Trophoblast cell (in vitro differentiated cells and primary cell): ENCODE results near the gene KRTAP10-2.

Experiments used
- DNase-seq, 2 donors: peaks; one replicate each; pipeline ENCODE4 v3.0.0-alpha.2; 2016
- H2AFZ ChIP-seq: 2 replicates; pipeline ENCODE4 v1.6.1; 2013; ENCODE audit warnings: low read length, moderate library complexity, mild to moderate bottlenecking; ENCODE audit not compliant: insufficient read depth, poor library complexity
- H2AK5ac ChIP-seq: 2 replicates; pipeline ENCODE4 v1.6.1; 2013; ENCODE audit warnings: mild to moderate bottlenecking, low read length
- H2BK120ac ChIP-seq: 2 replicates; pipeline ENCODE4 v1.6.1; 2013; ENCODE audit warnings: low read length, mild to moderate bottlenecking, moderate library complexity; ENCODE audit not compliant: insufficient read depth, poor library complexity
- H2BK12ac ChIP-seq: 2 replicates; pipeline ENCODE4 v1.6.1; 2013; ENCODE audit warnings: mild to moderate bottlenecking, low read length, moderate library complexity
- H2BK5ac ChIP-seq: 2 replicates; pipeline ENCODE4 v1.6.1; 2013; ENCODE audit warnings: low read length, low read depth, moderate library complexity, mild to moderate bottlenecking; ENCODE audit not compliant: poor library complexity
- H3K14ac ChIP-seq: 2 replicates; pipeline ENCODE4 v1.6.1; 2013; ENCODE audit warnings: mild to moderate bottlenecking, low read length
- H3K18ac ChIP-seq: 2 replicates; pipeline ENCODE4 v1.6.1; 2013; ENCODE audit warnings: mild to moderate bottlenecking, low read length
- H3K23ac ChIP-seq: 2 replicates; pipeline ENCODE4 v1.6.1; 2013; ENCODE audit warnings: low read length
- H3K27ac ChIP-seq: 2 replicates; pipeline ENCODE4 v1.5.1; 2013; ENCODE audit warnings: low read depth, mild to moderate bottlenecking, inconsistent platforms, low read length, moderate library complexity
- H3K27me3 ChIP-seq: 2 replicates; pipeline ENCODE4 v1.6.1; 2013; ENCODE audit warnings: inconsistent platforms, mild to moderate bottlenecking, low read length, moderate library complexity; ENCODE audit not compliant: insufficient read depth
- H3K36me3 ChIP-seq, 2 experiments: 1 replicate in 1 of 2; 2 replicates in 1 of 2; pipeline ENCODE4 v1.6.1; 2013; ENCODE audit warnings: low read length in 2 of 2, mild to moderate bottlenecking in 2 of 2, moderate library complexity in 1 of 2; ENCODE audit not compliant: insufficient read depth in 2 of 2, control insufficient read depth in 1 of 2
- H3K4ac ChIP-seq: 2 replicates; pipeline ENCODE4 v1.6.1; 2013; ENCODE audit warnings: low read depth, mild to moderate bottlenecking, low read length, moderate library complexity
- H3K4me1 ChIP-seq, 2 experiments: 1 replicate in 1 of 2; 2 replicates in 1 of 2; pipeline ENCODE4 v1.6.1; 2013; ENCODE audit warnings: low read length in 2 of 2, mild to moderate bottlenecking in 2 of 2, moderate library complexity in 1 of 2; ENCODE audit not compliant: insufficient read depth in 2 of 2, control insufficient read depth in 1 of 2
- H3K4me2 ChIP-seq: 2 replicates; pipeline ENCODE4 v1.6.1; 2013; ENCODE audit warnings: inconsistent platforms, mild to moderate bottlenecking, low read length, moderate library complexity
- H3K4me3 ChIP-seq: 2 replicates; pipeline ENCODE4 v1.5.1; 2013; ENCODE audit warnings: mild to moderate bottlenecking, low read depth, low read length, inconsistent platforms
- H3K79me1 ChIP-seq: one replicate; pipeline ENCODE4 v1.6.1; 2013; ENCODE audit warnings: low read length
- H3K79me2 ChIP-seq: 2 replicates; pipeline ENCODE4 v1.6.1; 2013; ENCODE audit warnings: low read length, mild to moderate bottlenecking; ENCODE audit not compliant: control insufficient read depth, insufficient read depth, poor library complexity
- H3K9ac ChIP-seq: 2 replicates; pipeline ENCODE4 v1.6.1; 2013; ENCODE audit warnings: mild to moderate bottlenecking, low read length
- H3K9me3 ChIP-seq: 2 replicates; pipeline ENCODE4 v1.6.1; 2013; ENCODE audit warnings: low read depth, mild to moderate bottlenecking, control low read depth, inconsistent platforms, low read length; ENCODE audit not compliant: insufficient read depth
- H4K12ac ChIP-seq: 2 replicates; pipeline ENCODE4 v1.6.1; 2013; ENCODE audit warnings: low read depth, mild to moderate bottlenecking, low read length, moderate library complexity
- H4K8ac ChIP-seq: 2 replicates; pipeline ENCODE4 v1.6.1; 2013; ENCODE audit warnings: low read depth, mild to moderate bottlenecking, low read length, moderate library complexity
- H4K91ac ChIP-seq: one replicate; pipeline ENCODE4 v1.6.1; 2013; ENCODE audit warnings: low read depth, mild to moderate bottlenecking, low read length, moderate library complexity
- WGBS: extraction: QIAGEN DNeasy Blood & Tissue Kit; methylation state at CpG from one replicate; pipeline ENCODE4 v1.1.7; 2013; ENCODE audit warnings: missing lambda C conversion rate; ENCODE audit not compliant: insufficient read length, insufficient coverage; ENCODE audit errors: extremely low coverage; 5-methylcytosine and 5-hydroxymethylcytosine counted together

Gene KRTAP10-2

GRCh38 chr21:44572959-44573583 lies 21.8 kb upstream of the KRTAP10-2 start:
- Histone ChIP-seq H3K18ac (no peak overlapping the region), H4K8ac (no peak overlapping the region), H2BK120ac (no peak overlapping the region), H3K27me3 (no peaks in the 10 kb centered on the region), H3K36me3 (no peaks in the 10 kb centered on the region), H4K91ac (no peak overlapping the region), H3K9ac (no peak overlapping the region), H3K79me1 (no peaks in the 10 kb centered on the region), H2BK5ac (no peak overlapping the region), H3K4me3 (no peak overlapping the region), H3K9me3 (peaks cover 17% of the 10 kb centered on the region), H2AFZ (no peak overlapping the region), H2BK12ac (no peak overlapping the region), H3K4me1 (no peaks in the 10 kb centered on the region), H3K79me2 (no peaks in the 10 kb centered on the region), H3K27ac (no peak overlapping the region), H3K14ac (no peak overlapping the region), H3K4ac (no peak overlapping the region), H4K12ac (no peak overlapping the region), H3K4me2 (no peak overlapping the region), H3K23ac (no peak overlapping the region), H2AK5ac (no peak overlapping the region)
- no CpG with 5 or more reads among the region's 15 CpGs for WGBS
- no peak for DNase-seq

DNA sequence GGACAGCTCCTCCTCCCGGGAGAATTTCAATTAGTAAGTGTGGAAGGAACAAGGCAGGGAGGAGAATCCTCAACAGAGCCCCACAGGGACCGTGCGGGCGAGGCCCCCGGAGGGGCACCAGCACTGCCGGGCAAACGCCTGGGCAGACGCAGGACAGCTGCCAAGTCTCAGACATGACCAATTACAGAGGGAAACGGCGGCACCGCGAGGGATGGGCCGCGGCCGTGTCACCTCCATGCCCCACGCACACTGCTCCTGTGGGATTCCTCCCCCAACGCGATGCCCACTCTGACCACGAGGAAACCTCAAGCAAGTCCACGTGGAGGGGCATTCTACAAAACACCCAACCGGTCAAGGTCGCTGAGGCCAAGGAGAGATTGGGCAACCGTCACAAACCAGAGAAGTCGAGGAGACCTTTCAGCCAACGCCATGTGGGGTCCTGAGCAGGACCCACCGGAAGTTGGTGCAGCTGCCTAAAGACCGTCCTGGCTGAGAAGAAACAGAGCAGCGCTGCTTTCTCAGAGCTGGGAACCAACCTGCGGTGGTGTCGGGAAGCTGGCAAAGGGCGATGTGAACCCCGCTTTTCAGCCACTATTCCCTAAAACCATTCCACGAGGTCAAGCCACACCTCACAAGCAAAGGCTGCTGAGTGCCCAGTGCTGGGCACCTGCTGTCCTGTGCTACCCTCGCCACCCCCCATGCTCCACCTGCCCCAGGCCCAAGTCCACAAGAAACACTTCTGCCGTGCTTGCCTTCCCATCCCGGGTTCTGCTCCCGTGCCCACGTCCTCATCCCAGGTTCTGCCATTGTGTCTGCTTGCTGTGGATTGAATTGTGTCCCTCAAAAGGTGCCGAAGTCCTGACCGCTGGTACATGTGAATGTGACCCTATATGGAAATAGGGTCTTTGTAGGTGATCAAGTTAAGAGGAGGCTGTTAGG lies 20.8 kb upstream of the KRTAP10-2 start:
- no peaks in the 10 kb centered on the region for H3K27me3 ChIP-seq
- H3K9me3 ChIP-seq = peaks cover 13% of the 10 kb centered on the region
- H3K36me3 ChIP-seq = no peaks in the 10 kb centered on the region
- no peak for DNase-seq
- H2BK120ac ChIP-seq = no peak overlapping the region
- H4K91ac ChIP-seq = no peak overlapping the region
- no peak overlapping the region for H2BK12ac ChIP-seq
- no peaks in the 10 kb centered on the region for H3K79me2 ChIP-seq
- H2BK5ac ChIP-seq = no peak overlapping the region
- H3K4ac ChIP-seq = no peak overlapping the region
- no CpG with 5 or more reads among the region's 40 CpGs for WGBS
- no peak overlapping the region for H3K27ac ChIP-seq
- no peak overlapping the region for H3K14ac ChIP-seq
- no peak overlapping the region for H3K9ac ChIP-seq
- no peak overlapping the region for H3K4me2 ChIP-seq
- H2AFZ ChIP-seq = no peak overlapping the region
- peak overlapping the region; percentile 43 for H3K4me3 ChIP-seq
- H4K12ac ChIP-seq = no peak overlapping the region
- H3K4me1 ChIP-seq = no peaks in the 10 kb centered on the region
- no peak overlapping the region for H3K18ac ChIP-seq
- no peak overlapping the region for H2AK5ac ChIP-seq
- no peaks in the 10 kb centered on the region for H3K79me1 ChIP-seq
- no peak overlapping the region for H3K23ac ChIP-seq
- H4K8ac ChIP-seq = no peak overlapping the region

- H3K14ac ChIP-seq = no peak overlapping the region
- H3K9me3 ChIP-seq = peaks cover 12% of the 10 kb centered on the region
- no peak overlapping the region for H3K4me2 ChIP-seq
- H3K36me3 ChIP-seq = no peaks in the 10 kb centered on the region
- H3K4ac ChIP-seq = no peak overlapping the region
- no CpG with 5 or more reads among the region's 4 CpGs for WGBS
- H3K4me3 ChIP-seq = no peak overlapping the region
- H3K18ac ChIP-seq = no peak overlapping the region
- H2BK5ac ChIP-seq = no peak overlapping the region
- H4K8ac ChIP-seq = no peak overlapping the region
- no peak overlapping the region for H3K23ac ChIP-seq
- no peak overlapping the region for H2BK120ac ChIP-seq
- no peaks in the 10 kb centered on the region for H3K79me1 ChIP-seq
- H3K79me2 ChIP-seq = no peaks in the 10 kb centered on the region
- no peak overlapping the region for H4K91ac ChIP-seq
- H3K27ac ChIP-seq = no peak overlapping the region
- no peaks in the 10 kb centered on the region for H3K4me1 ChIP-seq
- no peak overlapping the region for H3K9ac ChIP-seq
- H2AK5ac ChIP-seq = no peak overlapping the region
- no peak overlapping the region for H2BK12ac ChIP-seq
- H4K12ac ChIP-seq = no peak overlapping the region
- DNase-seq = no peak
- no peak overlapping the region for H2AFZ ChIP-seq
- no peaks in the 10 kb centered on the region for H3K27me3 ChIP-seq
These were observed 20.0 kb upstream of the KRTAP10-2 start for GRCh38 chr21:44571296-44571695.

DNA sequence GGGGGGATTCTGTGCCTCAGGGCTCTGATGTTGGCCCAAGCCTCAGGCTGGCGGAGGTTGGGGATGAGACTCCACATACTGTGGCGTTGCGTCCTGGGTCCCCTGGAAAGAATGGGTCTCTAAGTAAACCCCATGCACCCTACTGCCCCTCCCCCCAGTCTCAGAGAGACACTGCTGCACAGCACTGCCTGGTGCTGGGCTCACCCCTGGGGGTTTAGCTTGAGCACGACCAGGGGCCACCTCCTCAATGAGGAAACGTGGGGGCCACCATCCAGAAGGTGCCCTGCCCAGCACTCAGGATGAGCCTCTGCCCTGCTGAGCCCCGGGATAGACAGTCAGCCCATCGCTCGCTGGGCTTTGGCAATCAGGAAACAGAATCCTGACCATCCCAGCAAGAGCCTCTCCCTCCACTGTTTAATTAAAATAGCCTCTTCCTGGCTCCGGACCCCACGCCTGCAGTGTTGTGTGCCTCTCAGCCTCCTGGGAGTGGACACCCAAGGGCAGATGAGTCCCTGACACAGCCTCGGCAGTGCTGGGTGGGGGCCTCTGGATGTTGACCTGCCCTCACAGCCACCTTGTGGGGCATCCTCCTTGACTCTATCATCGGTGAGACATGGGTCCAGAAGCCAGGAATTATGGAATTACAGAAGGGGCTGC lies 18.7 kb upstream of the KRTAP10-2 start:
- Histone ChIP-seq H3K9me3 (peaks cover 11% of the 10 kb centered on the region), H3K23ac (no peak overlapping the region), H3K27me3 (no peaks in the 10 kb centered on the region), H3K36me3 (no peaks in the 10 kb centered on the region), H3K27ac (no peak overlapping the region), H3K9ac (no peak overlapping the region), H2BK12ac (no peak overlapping the region), H3K4me1 (no peaks in the 10 kb centered on the region), H3K4ac (no peak overlapping the region), H2BK5ac (no peak overlapping the region), H3K79me1 (no peaks in the 10 kb centered on the region), H3K18ac (no peak overlapping the region), H2AFZ (no peak overlapping the region), H3K79me2 (no peaks in the 10 kb centered on the region), H2BK120ac (no peak overlapping the region), H4K12ac (no peak overlapping the region), H3K14ac (no peak overlapping the region), H3K4me2 (no peak overlapping the region), H3K4me3 (no peak overlapping the region), H2AK5ac (no peak overlapping the region), H4K8ac (no peak overlapping the region), H4K91ac (no peak overlapping the region)
- no peak for DNase-seq
- WGBS = no CpG with 5 or more reads among the region's 12 CpGs
